GM20431 (cell line): ENCODE measurements around the gene OVOL1.
"Not testable (repeated sequence)": the region's sequence is repeated elsewhere in the genome, so short reads cannot be mapped to it uniquely, and the experiment has no call there.

Source experiments
- in situ Hi-C: fragments of 300-500 bp; cut with MseI, MboI; formaldehyde crosslinking; loops from one replicate; pipeline ENCODE4 v1.15.0; 2020; ENCODE audit warnings: low sequenced_read_pairs; ENCODE audit not compliant: unreplicated experiment

Gene OVOL1

DNA sequence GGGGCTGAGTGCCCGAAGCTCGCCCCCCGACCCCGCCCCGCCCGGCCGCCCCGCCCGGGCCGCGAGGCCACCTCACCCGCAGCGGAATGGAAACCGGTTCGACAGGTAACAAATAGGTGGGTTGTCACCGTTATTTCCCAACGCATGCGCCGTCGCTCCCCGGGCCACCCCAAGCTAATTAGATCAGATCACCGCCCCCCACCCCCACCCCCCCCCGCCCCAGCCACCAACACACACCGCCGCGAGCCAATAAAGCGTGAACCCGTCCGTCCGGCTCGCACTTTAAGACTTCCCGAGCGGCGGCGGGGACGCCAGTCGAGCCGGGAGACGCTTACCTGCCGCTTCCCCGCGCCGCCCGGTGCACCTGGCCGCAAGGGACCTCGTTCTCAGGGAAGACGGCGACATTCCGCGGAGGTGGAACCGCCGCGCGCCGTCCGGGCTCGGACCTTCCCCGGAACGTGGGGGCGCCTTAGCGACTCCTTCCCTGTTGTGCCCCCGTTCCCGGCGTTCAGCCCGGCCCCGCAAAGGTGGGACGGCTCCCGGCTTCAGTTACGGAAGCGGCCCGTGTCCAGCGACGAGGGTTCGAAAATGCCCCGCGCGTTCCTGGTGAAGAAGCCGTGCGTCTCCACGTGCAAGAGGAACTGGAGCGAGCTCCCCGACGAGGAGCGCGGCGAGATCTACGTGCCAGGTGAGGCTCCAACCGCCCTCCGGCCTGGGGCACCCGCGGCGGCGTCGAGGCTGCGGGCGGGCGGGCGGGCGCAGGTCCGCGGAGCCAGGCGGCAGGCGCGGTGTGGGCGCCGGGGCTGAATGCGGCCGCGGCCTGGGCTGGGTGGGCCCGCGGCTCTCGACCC is at the start of gene OVOL1:
OVOL1 (plus strand) TSS at position 278 of the 851 bp plus-strand sequence; CDS start at position 589, 311 bp downstream.
- in situ Hi-C loops: no loop called here

DNA sequence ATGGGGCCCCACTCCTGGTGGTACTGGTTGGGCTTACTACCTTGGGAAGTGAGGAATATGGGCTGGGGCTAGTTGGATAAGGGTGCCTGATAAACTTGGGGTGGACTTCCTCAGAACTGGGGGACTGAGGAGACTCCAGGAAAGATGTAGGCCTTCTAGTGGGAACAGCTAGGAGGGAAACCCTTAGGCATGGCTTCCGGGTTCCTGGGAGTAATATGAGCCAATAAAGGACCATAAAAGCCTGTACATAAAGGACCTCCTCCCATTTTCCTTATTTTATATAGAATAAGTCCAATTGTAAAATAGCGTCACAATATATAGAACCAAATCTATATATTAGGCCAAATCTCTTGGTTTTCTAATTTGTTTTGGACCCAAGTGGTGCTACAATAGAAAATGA is 47.8 kb upstream of the OVOL1 start:
- in situ Hi-C loops: no loop called here

DNA sequence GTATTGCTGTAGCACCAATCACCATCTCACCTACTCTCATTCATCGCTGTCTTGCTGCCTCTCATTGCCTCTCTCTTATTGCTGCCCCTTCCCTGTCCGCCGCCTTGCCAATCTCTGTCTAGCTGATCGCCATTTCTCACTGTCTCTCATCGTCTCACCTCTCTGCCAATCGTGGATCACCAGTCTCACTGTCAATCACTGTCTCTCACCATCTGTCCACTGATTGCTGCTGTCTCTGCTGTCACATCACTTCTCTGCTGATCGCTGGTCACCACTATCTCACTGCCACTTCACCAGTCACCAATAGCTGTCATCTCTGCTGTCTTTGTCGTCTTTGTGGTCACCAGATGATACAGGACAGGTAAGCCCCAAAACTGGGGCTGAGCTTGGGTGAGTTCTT is 45.7 kb upstream of the OVOL1 start:
- in situ Hi-C loops: no loop called here

DNA sequence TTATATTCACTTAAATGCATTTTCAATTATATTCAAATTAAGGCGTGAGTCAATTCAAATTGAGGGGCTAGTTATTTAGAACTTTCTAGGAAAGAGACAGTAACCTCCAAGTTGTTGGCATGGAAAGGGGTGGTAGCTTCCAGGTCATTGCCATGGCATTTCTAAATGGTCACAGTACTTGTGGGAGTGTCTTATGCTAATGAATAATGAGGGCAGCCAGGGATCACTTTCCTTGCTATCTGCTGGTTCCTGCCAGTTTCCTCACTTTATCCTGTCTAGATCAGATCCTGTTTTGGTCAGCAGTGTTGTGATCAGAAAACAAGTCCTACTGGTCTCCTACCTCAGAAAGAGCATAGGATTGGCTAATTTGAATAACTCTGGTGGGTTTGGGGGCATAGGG is 44.5 kb upstream of the OVOL1 start:
- in situ Hi-C loops: no loop called here

DNA sequence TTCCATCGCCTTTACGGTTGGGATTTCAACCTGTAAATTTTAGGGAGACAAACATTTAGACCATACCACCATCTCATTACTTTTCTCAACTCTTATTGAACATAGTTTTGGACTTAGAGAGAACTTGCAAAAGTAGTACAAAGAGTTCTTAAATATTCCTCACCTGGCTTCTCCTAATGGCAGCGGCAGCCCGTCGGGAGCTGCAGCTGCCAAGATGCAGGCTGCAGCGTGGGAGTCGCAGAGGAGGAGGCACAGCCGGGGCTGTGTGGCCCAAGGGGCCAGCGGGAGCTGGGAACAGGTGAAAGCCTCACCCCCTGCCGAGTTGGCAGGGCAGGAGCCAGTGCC is 43.2 kb upstream of the OVOL1 start:
- in situ Hi-C loops: no loop called here

DNA sequence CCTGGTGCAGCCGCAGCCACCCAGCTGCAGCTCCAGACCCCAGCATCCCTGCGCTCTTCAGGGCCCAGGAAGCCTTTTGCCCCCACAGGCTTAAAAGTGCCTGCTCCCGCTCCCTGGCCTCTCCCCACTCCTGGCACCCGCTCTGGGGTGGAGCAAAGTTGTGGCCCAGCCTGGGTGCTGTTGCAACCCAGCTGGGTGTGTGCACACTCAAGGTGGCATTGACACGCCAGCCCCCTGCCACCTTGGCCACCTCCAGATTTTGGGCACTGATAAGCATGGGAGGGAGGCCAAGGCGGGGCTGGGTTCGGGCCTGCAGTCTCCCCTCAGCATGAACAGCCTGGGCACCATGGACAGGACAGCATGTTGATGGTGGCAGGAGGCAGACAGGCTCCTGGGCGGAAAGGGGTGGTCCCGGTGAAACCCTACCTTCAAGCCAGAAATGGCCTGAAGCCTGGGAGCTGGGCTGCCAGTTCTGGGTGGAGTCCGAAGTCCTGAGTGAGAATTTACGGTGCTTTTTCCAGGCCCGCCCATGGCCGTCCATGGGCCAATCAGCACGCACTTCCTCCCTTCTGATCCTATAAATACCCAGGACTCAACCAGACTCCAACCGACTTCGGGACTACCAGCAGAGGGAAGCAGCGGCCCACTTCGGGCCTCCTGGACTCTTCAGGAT is 42.7 kb upstream of the OVOL1 start:
- in situ Hi-C loops: no loop called here

DNA sequence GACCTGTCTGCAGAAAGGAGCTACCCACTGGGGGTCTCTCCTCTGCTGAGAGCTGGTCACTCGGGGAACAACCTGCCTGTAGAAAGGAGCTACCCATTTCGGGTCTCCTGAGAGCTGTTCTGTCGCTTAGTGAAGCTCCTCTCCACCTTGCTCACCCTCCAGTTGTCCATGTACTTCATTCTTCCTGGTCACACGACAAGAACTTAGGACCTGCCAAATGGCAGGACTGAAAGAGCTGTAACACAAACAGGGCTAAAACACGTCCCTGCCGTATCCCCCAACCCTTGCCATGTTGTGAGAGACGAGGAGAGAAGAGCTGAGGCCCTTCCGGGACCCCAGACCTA is 42.2 kb upstream of the OVOL1 start:
- in situ Hi-C loops: no loop called here

DNA sequence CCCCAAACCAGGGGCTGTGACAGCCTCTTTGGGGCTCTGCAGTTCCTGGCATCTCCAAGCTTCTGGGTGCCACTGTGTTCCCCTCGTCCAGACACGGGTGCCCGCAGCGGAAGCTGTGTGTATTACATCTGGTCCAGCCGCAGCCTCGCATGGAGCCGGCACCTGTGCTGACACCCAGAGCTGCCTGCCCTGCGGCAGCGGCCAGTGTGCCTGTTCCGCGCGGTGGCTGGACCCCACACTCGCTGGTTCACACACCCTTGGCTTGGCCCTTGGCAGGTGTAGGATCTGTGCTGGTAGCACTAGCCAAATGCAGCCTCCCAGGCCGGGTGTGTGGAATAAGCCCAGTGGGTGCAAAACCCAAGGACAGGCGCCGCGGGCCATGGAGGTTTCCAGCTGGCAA is 41.8 kb upstream of the OVOL1 start:
- in situ Hi-C loops: no loop called here

DNA sequence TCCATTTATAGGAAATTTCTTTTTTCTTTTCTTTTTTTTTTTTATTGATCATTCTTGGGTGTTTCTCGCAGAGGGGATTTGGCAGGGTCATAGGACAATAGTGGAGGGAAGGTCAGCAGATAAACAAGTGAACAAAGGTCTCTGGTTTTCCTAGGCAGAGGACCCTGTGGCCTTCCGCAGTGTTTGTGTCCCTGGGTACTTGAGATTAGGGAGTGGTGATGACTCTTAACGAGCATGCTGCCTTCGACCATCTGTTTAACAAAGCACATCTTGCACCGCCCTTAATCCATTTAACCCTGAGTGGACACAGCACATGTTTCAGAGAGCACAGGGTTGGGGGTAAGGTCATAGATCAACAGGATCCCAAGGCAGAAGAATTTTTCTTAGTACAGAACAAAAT is 24.7 kb upstream of the OVOL1 start:
- in situ Hi-C loops: not testable (repeated sequence)

DNA sequence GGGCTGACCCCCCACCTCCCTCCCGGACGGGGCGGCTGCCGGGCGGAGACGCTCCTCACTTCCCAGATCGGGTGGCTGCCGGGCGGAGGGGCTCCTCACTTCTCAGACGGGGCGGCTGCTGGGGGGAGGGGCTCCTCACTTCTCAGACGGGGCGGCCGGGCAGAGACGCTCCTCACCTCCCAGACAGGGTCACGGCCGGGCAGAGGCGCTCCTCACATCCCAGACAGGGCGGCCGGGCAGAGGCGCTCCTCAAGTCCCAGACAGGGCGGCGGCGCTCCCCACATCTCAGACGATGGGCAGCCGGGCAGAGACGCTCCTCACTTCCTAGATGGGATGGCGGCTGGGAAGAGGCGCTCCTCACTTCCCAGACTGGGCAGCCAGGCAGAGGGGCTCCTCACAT is 24.0 kb upstream of the OVOL1 start:
- in situ Hi-C loops: not testable (repeated sequence)

DNA sequence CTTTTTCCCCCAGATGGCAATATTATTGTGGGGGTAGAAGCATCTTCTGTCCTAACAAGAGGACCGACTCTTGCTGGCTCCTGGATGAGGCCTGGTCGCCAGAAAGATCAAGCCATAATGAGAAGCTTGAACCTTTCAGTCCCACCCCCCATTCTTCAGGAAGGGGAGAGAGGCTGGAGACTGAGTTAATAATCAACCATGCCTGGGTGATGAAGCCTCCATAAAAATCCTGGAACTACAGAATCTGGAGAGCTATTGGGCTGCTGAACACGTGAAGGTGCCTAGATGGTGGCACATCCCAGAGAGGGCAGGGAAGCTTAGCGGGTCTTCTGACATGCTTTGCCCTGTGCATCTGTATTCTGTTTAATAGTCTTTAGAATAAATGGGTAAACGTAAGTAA is 22.4 kb upstream of the OVOL1 start:
- in situ Hi-C loops: no loop called here

DNA sequence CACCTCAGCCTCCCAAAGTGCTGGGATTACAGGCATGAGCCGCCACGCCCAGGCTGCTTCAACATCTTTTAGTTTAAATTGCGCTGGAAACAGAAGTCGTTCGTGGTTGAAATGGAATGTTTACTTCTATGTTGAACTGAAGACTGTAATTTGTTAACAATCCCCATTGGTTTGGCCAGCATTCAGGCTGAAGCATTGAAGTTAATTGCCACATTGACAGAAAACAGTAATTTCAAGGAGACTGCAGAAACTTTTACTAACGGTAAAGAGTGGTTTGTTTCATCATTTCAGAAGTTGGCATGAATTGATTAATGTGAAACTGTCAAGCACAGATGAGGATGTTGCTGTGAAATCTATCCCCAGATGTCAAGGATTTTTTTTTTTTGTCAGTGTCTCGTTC is 20.3 kb upstream of the OVOL1 start:
- in situ Hi-C loops: no loop called here

DNA sequence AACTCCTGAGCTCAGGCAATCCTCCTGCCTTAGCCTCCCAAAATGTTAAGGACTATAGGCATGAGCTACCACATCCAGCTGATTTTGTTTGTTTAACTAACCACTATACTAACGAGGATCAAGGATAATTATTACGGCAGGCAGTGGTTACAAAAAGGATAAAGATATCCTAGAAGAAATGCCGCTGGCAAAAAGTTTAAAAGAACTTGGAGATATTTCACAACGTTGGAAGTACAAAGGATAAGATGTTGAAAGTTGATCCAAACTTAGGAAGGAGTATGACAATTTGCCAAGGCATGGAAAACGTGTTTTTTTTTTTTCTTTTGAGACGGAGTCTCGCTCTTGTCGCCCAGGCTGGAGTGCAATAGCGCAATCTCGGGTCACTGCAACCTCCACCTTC is 19.5 kb upstream of the OVOL1 start:
- in situ Hi-C loops: no loop called here

DNA sequence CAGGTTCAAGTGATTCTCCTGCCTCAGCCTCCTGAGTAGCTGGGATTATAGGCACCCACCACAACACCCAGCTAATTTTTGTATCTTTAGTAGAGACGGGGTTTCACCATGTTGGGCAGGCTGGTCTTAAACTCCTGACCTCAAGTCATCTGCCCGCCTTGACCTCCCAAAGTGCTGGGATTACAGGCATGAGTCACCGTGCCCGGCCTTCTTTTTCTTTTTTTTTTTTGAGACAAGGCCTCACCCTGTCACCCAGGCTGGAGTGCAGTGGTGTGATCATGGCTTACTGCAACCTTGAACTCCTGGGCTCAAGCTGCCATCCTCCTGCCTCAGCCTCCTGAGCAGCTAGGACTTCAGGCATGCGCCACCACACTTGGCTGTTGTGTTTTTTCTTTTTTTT is 19.1 kb upstream of the OVOL1 start:
- in situ Hi-C loops: not testable (repeated sequence)

DNA sequence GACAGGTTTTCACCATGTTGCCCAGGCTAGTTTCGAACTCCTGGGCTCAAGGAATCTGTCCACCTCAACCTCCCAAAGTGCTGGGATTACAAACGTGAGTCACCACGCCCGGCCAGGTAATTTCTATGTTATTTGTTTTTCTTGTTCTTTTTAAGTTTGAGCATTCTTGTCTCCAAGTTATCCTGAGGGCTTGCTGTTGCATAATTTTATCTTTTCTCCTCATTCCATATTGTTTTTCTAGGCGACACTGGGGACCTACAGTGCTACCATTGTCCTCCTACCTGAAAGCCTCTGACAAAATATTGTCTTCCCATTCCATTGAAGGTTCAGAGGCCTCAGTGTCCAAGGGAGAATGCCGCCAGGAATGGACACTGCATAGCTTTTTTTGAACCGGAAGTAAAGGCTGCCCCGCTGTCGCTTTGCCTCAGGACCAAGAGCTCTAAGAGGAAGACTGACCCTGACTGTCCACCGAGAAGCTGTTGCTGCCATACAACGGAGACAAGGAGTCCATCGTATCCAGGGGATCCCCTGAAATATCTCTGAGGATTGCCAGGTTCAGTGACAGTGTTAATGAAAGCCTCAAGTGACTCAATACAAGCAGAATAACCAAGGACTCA is 15.8 kb upstream of the OVOL1 start:
- in situ Hi-C loops: no loop called here

DNA sequence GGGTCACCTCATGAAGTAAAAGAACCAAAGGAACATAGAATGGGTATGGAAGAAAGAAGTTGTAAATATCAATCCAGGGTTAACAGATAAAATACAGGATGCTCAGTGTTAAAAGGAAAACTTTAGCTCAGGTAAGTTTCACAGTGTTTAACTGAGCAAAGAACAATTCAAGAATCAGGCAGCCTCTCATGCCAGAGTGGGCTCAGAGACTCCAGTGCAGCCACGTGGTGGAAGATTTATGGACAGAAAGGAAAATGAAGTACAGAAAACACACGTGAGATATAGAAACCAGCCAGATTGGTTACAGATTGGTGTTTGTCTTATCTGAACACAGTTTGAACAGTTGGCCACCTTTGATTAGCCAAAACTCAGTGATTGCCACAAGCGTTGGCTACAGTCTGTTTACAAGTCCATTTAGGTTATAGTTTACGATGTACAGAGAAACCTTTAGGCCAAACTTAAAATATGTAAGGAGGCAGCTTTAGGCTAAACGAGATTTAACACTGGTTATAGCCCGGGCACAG is 15.2 kb upstream of the OVOL1 start:
- in situ Hi-C loops: no loop called here

DNA sequence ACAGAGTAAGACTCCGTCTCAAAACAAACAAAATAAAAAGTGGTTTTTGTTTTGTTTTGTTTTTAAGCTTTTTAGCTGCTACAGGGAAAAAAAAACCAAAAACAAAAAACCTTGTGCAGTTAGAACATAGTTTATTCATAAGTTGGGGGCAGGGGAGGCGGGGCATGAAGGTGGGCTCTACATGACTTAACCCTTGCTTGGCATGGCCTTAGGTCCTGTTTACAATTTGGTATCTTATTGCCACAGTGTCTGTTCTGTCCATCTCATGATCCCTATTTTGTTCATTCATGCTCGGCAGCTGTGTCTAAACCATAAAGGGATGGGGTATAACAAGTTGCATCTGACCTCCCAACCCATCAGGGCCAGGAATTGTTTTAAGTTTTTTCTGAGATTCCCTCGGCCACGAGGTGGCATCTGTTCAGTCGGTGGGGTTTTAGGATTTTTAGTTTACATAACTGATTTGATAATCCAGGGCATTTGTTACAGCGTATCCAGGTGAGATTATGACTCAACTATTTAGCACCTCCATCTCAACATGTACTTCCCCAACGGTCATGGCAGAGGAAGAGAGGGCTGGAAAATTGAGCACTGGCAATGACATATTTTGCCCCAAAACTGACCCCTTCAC is 13.0 kb upstream of the OVOL1 start:
- in situ Hi-C loops: no loop called here

DNA sequence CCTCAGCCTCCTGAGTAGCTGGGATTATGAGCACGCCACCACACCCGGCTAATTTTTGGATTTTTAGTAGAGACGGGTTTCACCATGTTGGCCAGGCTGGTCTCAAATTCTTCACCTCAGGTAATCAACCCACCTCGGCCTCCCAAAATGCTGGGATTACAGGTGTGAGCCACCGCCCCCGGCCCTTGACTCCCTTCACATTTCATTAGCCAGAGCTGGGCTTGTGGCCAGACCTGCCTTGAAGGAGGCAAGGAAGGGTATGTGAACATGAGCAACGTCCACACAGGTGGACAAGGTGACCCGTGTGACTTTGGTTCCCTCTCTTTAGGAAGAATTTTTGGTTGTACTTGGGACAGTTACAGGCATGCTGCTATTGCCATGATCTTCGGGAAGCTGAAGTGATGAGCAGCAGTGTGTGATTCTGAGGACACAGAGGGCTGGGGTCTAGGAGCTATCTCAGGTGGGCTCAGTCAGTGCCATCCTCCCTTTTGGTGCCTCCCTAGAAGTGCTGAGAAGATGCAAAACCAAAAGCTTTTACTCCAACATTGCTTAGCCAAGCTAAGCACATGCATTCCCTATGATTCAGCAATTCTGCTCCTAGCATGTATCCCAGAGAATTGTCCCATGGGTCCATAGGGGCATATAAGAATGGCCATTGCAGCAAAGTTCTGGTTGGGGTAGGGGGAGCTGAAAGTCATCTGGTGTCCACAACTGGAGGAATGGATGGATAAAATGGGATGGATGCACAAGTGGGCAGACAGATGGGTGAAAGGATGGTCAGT is 12.1 kb upstream of the OVOL1 start:
- in situ Hi-C loops: no loop called here

DNA sequence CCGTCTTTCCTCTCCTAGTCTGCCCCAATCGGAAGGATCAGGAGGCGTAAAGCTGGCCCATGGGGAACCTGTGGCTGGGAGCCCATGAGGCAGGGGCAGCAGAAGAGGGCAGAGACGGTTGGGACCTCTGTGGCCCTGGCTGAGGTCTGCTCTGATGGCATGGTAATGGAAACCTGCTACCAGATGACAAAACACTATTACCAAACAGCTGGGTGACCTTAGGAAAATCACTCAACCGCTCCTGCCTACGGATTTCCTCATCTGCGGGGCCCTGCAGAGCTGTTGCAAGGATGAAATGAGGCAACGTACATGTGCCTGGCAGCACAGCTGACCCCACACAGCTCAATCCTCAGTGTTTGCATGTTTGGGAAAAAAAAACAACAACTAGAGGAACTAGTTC is 10.7 kb upstream of the OVOL1 start:
- in situ Hi-C loops: no loop called here

DNA sequence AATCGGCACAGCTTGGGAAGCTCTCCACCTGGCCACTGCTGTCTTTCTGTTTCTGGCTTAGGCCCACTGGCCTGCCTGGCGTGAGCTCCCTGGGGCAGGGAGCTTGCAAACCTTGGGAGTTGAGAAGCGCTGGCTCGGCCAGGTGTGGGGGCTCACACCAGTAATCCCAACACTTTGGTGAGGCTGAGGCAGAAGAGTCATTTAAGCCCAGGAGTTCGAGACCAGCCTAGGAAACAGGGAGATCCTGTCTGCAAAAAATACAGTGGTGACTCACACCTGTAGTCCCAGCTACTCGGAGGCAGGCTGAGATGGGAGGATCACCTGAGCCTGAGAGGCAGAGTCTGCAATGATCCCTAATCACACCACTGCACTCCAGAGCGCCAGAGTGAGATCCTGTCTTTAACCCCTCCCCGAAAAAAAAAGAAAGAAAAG is 10.1 kb upstream of the OVOL1 start:
- in situ Hi-C loops: no loop called here
